ENCODE measurements around the gene SHD. TPM values are rescaled to one million over a fixed set of nuclear protein-coding genes. Genes with fewer than 3 reads are reported as not detected.
"Not testable (repeated sequence)": the region's sequence is repeated elsewhere in the genome, so short reads cannot be mapped to it uniquely, and the experiment has no call there.

SHD gene
- total RNA-seq, 1 donor from 2014 or later = not detected

DNA sequence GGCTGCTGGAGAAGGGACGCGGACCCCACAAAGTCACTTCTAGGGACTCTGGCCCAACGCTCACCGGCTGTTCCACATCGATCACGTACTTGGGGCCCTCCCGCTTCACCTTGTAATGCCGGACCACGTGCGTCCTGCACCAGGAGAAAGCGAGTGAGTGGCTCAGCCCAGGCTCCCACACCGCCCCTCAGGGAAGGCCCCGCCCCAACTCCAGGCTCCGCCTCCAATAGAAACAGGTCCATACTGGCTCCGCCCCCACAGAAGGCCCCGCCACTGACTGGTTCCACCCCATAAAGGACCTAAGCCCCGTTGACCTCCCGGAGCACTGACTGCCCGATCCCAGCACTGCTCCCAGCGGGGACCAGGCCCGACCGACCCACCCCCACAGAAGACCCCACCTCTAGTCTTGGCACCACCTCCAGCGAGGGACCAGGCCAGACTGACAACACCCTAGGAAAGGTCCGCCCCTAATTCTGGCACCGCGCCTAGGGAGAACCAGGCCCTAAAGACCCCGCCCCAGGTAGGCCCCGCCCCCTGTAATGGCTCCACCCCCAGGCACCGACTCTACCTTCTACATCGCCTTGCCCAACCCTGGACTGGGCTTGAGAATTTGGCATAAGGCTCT, 48.3 kb downstream of the SHD start:
- DNase-seq (ENCODE audit: low spot score) = peak; percentile 78

DNA sequence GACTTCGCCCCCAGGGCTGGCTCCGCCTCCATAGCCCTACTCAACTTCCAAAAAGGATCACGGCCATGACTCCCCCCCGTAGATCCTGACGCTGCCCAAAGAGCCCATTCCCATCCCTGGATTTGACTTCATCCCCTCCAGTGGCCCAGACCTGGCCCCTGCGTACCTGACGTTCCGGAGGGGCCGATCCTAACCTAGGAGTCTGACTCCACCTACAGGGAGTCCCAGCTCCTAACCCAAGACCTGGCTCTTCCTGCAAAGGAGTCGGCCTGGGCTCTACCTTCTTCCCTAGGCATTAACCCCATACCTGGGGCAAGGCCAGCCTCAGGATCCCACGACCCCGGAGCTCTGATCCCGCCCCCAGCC, 48.8 kb downstream of the SHD start:
- DNase-seq (ENCODE audit: low spot score) = no peak

DNA sequence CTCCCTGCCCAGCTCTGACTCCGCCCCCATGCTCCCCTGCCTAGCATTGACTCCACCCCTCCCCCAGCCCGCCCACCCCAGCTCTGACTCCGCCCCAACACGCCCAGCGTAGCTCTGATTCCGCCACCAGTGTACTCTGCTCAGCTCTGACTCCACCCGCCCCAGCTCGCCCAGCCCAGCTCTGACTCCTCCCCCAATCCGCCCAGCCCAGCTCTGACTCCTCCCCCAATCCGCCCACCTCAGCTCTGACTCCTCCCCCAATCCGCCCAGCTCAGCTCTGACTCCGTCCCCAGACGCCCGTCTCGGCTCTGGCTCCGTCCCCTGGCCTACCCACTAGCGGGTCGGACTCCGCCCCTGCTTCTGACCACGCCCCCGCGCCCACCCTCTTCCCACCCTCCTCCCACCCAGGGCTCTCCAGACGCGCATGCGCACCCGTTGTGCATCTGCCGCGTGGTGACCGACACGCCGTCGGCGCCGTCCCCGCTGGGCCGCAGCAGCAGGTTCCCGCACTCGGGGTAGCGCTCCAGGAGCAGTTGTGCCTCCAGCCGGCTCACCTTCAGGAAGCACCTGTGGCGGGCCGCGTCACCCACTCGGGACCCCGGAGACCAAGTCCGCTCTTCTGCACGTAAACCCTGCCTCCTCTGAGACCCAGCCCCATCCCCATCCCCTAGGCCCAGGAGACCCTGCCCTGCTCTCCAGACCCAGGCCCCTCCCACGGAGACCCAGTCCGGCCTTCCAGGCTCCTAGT, 49.4 kb downstream of the SHD start:
- peak; percentile 97 for DNase-seq (ENCODE audit: low spot score)

DNA sequence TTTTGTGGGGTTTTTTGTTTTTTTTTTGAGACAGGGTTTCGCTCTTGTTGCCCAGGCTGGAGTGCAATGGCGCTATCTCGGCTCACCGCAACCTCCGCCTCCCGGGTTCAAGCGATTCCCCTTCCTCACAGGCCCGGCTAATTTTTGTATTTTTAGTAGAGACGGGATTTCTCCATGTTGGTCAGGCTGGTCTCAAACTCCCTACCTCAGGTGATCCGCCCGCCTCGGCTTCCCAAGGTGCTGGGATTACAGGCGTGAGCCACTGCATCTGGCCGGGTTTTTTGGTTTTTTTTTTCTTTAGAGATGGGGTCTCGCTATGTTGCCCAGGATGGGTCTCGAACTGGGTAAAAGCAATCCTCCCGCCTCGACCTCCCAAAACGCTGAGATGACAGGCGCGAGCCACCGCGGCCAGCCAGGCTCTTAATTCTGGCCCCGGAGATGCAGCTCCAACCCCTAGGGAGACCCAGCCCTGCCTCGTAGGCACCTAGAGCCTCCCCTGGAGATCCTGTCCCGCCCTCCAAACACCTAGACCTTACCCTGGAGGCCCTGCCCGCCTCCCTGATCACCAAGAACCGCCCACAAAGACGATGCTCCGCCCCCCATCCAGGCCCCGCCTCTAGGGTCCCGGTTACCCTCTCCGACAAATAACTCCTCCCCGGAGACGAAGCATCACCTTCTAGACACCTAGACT, 50.1 kb downstream of the SHD start:
- not testable (repeated sequence) for DNase-seq (ENCODE audit: low spot score)

DNA sequence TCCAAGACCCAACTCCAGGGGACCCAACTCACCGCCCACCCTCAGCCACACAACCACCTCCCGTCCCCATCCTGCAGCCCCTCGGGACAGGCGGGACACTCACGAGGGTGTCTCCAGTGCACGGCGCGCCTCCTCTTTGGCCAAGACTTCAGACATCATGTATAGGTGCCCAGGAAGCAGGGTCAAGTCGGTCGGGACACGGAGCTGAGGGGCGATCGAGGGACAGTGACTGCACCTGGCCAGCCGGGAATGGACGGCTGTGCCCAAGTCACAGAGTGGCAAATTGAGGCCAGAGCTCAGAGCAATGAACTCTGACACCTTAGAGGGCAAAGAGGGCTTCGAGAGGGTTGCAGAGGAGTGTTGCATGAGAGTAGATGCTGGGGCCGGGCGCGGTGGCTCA, 50.8 kb downstream of the SHD start:
- DNase-seq (ENCODE audit: low spot score) = no peak

DNA sequence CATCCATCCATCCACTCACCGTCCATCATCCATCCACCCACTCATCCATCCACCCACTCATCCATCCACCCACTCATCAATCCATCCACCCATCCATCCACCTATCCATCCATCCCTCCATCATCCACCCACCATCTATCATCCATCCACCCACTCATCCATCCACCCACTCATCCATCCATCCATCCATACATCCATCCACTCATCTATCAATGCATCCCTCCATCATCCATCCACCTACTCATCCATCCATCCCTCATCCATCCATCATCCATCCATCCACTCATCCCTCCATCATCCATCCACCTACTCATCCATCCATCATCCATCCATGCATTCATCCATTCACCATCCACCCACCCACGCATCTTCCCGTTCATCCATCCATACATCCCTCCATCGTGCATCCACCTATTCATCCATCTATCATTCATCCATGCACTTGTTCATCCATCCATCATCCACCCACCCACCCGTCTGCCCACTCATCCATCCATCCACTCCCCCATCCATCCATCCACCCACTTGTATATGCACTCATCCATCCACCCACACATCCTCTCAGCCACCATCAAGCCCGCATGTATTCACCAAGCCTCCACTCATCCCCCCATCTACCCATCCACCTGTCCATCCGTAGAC, 56.0 kb downstream of the SHD start:
- DNase-seq (ENCODE audit: low spot score) = no peak

DNA sequence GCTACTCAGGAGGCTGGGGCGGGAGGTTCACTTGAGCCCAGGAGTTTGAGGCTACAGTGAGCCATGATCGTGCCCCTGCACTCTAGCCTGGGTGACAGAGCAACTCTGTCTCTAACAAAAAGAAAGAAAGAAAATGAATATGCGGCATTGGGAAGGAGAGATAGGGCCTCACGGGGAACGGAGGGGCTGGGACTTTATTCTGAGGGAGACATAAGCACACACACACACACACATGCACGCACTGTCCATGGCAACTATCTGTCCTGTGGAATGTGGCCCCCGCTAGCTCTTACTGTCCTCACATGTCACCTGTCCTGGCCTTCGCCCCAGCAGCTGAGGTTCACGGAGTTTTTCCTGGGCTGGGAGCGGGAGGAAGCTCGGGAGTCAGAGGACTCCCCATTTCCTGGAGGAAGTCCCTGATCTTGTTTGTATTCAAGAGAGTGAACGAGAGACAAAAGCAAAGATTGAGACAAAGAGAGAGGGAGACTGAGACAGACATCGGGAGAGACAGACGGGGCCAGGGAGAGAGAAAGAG, 58.9 kb downstream of the SHD start:
- no peak for DNase-seq (ENCODE audit: low spot score)

DNA sequence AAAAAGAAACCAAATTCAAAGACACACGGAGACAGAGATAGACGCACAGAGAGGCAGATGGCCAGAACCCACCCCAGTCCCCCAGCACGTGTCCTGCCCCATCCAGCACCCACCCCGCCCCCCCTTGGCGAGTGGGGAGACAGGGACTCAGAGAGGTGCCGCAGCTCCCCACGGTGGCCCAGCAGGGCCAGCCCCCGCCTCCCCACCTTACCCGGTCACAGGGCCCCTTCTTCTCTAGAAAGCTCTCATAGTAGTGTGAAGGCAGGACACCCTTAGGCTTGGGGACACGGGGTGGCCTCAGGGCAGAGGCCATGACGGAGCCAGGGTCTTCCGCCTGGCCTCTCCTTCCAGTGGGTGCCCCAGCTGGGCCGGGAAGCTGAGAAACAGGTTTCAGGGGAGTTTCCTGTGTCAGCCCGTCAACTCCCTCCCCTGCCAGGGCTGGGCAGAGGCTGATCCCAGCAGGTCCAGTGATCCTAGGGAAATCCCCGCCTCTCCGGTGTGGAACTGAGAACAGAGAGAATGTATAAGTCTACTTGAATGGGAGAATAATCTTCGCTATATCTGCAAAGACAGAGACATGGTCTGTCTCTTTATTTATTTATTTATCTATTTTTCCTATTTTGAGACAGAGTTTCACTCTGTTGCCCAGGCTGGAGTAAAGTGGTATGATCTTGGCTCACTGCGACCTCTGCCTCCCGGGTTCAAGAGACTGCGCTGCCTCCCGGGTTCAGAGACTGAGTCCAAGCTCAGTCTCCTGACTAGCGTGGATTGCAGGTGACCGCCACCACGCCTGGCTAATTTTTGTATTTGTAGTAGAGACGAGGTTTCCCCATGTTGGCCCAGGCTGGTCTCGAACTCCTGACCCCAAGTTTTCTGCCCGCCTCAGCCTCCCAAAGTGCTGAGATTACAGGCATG, 59.6 kb downstream of the SHD start, which contains the start of gene STAP2:
Gene STAP2 (minus strand): TSS at position 387 of the 915 bp plus-strand sequence. CDS start 74 bp downstream, at position 313.
- DNase-seq (ENCODE audit: low spot score) = peak; percentile 58

Other genes starting within 250 kb of the SHD start
- 82.6 TPM for gene ZBTB7A, start 212.4 kb upstream of the SHD start, total RNA-seq
- gene MAP2K2, start 155.1 kb upstream of the SHD start, total RNA-seq = 139 TPM
- gene CREB3L3, start 125.6 kb upstream of the SHD start, total RNA-seq = 0.55 TPM
- 28.3 TPM for gene SIRT6, start 96.7 kb upstream of the SHD start, total RNA-seq
- 3.4 TPM for gene ANKRD24, start 96.6 kb upstream of the SHD start, total RNA-seq
- gene EBI3, start 49.7 kb upstream of the SHD start, total RNA-seq = 5.6 TPM
- gene YJU2, start 32.2 kb upstream of the SHD start, total RNA-seq = 19.5 TPM
- gene TMIGD2, start 23.1 kb downstream of the SHD start, total RNA-seq = 0.98 TPM
- 1.3 TPM for gene FSD1, start 25.3 kb downstream of the SHD start, total RNA-seq
- 37.8 TPM for gene STAP2, start 59.6 kb downstream of the SHD start, total RNA-seq
- 26.1 TPM for gene MPND, start 64.3 kb downstream of the SHD start, total RNA-seq
- gene SH3GL1, start 121.3 kb downstream of the SHD start, total RNA-seq = 56.9 TPM
- gene CHAF1A, start 123.4 kb downstream of the SHD start, total RNA-seq = 8.3 TPM
- gene UBXN6, start 178.5 kb downstream of the SHD start, total RNA-seq = 134 TPM
- 54.4 TPM for gene HDGFL2, start 193.0 kb downstream of the SHD start, total RNA-seq
- 36.4 TPM for gene PLIN4, start 239.2 kb downstream of the SHD start, total RNA-seq